Prostate gland (tissue), 2 donors: Measurements from ENCODE around the gene PACSIN3. TPM values are rescaled to one million over a fixed set of nuclear protein-coding genes. Genes with fewer than 3 reads are reported as not detected.

Experiments
- DNase-seq: peaks from one replicate; pipeline ENCODE4 v3.0.0-alpha.2; 2019; ENCODE audit warnings: low spot score
- H3K27ac ChIP-seq, 2 donors: fragments of 200-600 bp; sonication (generic); 2 replicates each; pipeline ENCODE4 v1.5.1; 2017 to 2019
- H3K27me3 ChIP-seq: fragments of 200-600 bp; sonication (generic); replicated peaks from 2 replicates; pipeline ENCODE4 v1.5.1; 2019; ENCODE audit not compliant: insufficient read depth
- H3K36me3 ChIP-seq, 2 donors: fragments of 200-600 bp; sonication (generic); 1 replicate in 1 of 2; 2 replicates in 1 of 2; pipeline versions ENCODE4 v1.5.1 to v1.8.1; 2017 to 2019
- H3K4me1 ChIP-seq: fragments of 200-600 bp; sonication (generic); replicated peaks from 2 replicates; pipeline ENCODE4 v1.5.1; 2019
- H3K4me3 ChIP-seq, 2 donors: fragments of 200-600 bp; sonication (generic); 2 replicates each; pipeline ENCODE4 v1.5.1; 2017 to 2019
- H3K9me3 ChIP-seq: fragments of 200-600 bp; sonication (generic); 2 replicates; pipeline ENCODE4 v1.5.1; 2017
- POLR2A ChIP-seq: fragments of 450-650 bp; IDR thresholded peaks from one replicate; pipeline ENCODE4 v1.6.1; 2016; ENCODE audit warnings: antibody characterized with exemption, mild to moderate bottlenecking
- POLR2AphosphoS5 ChIP-seq: sonication (generic); formaldehyde crosslinking; IDR thresholded peaks from one replicate; pipeline ENCODE4 v1.6.1; 2017; ENCODE audit warnings: antibody characterized with exemption
- WGBS: methylation state at CpG from one replicate; pipeline ENCODE4 v1.1.5; 2018; 5-methylcytosine and 5-hydroxymethylcytosine counted together
- intact Hi-C: fragments of 100-400 bp; cut with DNase I; formaldehyde crosslinking; loops from one replicate; pipeline ENCODE4 v1.14.2; 2022
- microRNA-seq: library from miRNA; unstranded; fragments of <30 nt; microRNA quantifications from one replicate; pipeline ENCODE4, GENCODE V29; 2016
- small RNA-seq, 2 donors: library from RNA; depleted of rRNA; stranded (forward); fragments of <200 nt; gene quantifications; one replicate each; pipeline ENCODE3, GENCODE V24; 2016
- total RNA-seq, 2 donors: library from RNA; depleted of rRNA; stranded (reverse); fragments of >200 nt; gene quantifications; one replicate each; pipeline ENCODE4 v1.1.0, GENCODE V29; 2016
- TF ChIP-seq, protein P1 (sequence below), 4 experiments: fragments of 200-600 bp in 2 of 4; fragments of 450-650 bp in 2 of 4; sonication (generic) in 2 of 4; IDR thresholded peaks; 1 replicate in 3 of 4; 2 replicates in 1 of 4; pipeline ENCODE4 v1.5.1; 2016 to 2019; ENCODE audit warnings: antibody characterized with exemption in 4 of 4, mild to moderate bottlenecking in 2 of 4, moderate library complexity in 2 of 4

The PACSIN3 gene
- total RNA-seq, 2 donors from 2014 or later, result 38.3 to 92.3 TPM

DNA sequence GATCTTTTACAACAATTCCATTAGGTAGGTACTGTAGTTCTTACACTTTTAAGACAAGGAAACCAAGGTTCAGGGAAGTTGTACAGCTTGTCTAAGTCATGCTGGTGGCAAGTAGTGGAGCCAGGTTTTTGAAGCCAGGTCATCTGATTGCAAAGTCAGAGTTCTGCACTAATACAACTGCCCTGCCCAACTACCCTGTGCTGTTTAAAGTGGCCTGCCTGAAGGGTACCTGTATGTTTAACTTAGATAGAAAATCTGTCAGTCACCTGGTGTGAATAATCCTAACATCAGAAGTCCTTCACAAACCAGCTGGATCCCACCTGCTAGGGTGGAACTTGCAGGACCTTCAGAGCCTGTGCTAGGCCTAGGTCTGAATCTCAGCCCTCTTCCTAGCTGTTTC lies 53.7 kb downstream of the PACSIN3 start:
- DNase-seq, result no peak
- Histone ChIP-seq H3K36me3 (no peaks in the 10 kb centered on the region), H3K4me3 (no peak overlapping the region), H3K27me3 (no peaks in the 10 kb centered on the region), H3K9me3 (no peaks in the 10 kb centered on the region), H3K27ac (no peak overlapping the region), H3K4me1 (no peaks in the 10 kb centered on the region)
- intact Hi-C loops, result no loop called here
- TF ChIP-seq, protein P1, sequence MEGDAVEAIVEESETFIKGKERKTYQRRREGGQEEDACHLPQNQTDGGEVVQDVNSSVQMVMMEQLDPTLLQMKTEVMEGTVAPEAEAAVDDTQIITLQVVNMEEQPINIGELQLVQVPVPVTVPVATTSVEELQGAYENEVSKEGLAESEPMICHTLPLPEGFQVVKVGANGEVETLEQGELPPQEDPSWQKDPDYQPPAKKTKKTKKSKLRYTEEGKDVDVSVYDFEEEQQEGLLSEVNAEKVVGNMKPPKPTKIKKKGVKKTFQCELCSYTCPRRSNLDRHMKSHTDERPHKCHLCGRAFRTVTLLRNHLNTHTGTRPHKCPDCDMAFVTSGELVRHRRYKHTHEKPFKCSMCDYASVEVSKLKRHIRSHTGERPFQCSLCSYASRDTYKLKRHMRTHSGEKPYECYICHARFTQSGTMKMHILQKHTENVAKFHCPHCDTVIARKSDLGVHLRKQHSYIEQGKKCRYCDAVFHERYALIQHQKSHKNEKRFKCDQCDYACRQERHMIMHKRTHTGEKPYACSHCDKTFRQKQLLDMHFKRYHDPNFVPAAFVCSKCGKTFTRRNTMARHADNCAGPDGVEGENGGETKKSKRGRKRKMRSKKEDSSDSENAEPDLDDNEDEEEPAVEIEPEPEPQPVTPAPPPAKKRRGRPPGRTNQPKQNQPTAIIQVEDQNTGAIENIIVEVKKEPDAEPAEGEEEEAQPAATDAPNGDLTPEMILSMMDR (IDR thresholded peaks at IDR 0.05), result no peak
- TF ChIP-seq POLR2AphosphoS5 (no peak), POLR2A (no peak)

DNA sequence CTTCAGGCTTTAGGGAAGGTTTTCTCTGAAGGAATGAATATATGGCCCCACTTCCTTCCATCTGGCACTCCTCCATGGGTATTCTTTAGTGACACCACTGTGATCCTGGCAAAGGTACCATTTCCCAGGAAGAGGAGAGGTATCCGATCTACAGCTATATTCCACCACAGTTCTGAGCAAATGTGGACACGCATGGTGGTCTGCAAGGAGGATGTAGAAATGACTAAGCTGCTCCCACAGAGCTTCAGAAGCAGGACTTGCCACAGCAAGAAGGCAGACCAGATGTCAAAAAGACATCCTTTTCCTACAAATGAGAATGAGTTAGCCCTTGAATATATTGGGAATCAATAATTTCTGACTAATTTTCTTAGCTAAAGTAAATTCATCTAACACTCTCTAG lies 55.1 kb downstream of the PACSIN3 start:
- H3K36me3 ChIP-seq, result no peaks in the 10 kb centered on the region
- intact Hi-C loops, result no loop called here
- no peak overlapping the region for H3K4me3 ChIP-seq
- no peak for DNase-seq
- no peaks in the 10 kb centered on the region for H3K9me3 ChIP-seq
- 94% methylated on average over 2 of the region's 2 CpGs for WGBS
- H3K27me3 ChIP-seq, result no peaks in the 10 kb centered on the region
- no peak for TF ChIP-seq POLR2A
- H3K27ac ChIP-seq, result no peak overlapping the region
- no peaks in the 10 kb centered on the region for H3K4me1 ChIP-seq

DNA sequence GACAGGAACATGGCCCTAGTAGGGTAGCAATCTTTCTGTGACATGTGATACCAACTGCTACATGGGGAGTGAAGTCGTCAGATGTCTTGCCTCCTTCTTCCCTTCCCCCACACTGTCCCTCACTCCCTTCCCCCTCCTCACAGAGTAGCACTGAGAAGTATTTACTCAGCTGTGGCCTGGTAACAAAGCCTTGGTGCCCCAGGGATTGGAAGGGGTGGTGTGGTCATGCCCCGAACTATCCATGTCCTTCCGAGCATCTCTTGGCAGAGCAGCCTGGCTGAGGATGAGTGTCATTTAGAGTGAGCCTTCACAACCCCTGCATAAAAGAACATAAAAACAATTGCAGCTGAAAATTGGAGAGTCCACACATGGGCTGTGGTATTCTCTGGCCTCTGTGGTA lies 55.7 kb downstream of the PACSIN3 start:
- no peak for DNase-seq
- H3K27ac ChIP-seq, result no peak overlapping the region
- no peaks in the 10 kb centered on the region for H3K27me3 ChIP-seq
- no peaks in the 10 kb centered on the region for H3K9me3 ChIP-seq
- TF ChIP-seq, protein P1 (IDR thresholded peaks at IDR 0.05), result no peak
- no peak for TF ChIP-seq POLR2AphosphoS5
- no peak for TF ChIP-seq POLR2A
- 60% methylated on average over 3 of the region's 3 CpGs for WGBS
- H3K36me3 ChIP-seq, result no peaks in the 10 kb centered on the region
- H3K4me1 ChIP-seq, result no peaks in the 10 kb centered on the region
- no peak overlapping the region for H3K4me3 ChIP-seq
- intact Hi-C loops, result no loop called here

Small RNAs within 50 kb of the gene (microRNA-seq; reads per million reads assigned to microRNA genes)
- gene MIR6745, result not detected

Small RNAs within 50 kb of the gene (small RNA-seq; reads per million reads assigned to genes)
- gene MIR6745, result 0 reads per million in 2 donors

Other genes with a start within 250 kb of the PACSIN3 start
- 10 to 100 TPM; 28.5 to 47.0 TPM for gene CSTPP1, start 249.7 kb downstream of the PACSIN3 start, total RNA-seq
- gene ARFGAP2, start 9.6 kb downstream of the PACSIN3 start, total RNA-seq, result 100 to 1,000 TPM; 111 to 146 TPM
- gene DDB2, start 28.5 kb upstream of the PACSIN3 start, total RNA-seq, result 10 to 100 TPM; 27.4 to 41.3 TPM
- 100 to 1,000 TPM in 1 of 2 donors, 10 to 100 TPM in 1; 94.6 to 104 TPM for gene ACP2, start 62.4 kb upstream of the PACSIN3 start, total RNA-seq
- gene NR1H3, start 71.6 kb upstream of the PACSIN3 start, total RNA-seq, result 10 to 100 TPM; 31.8 to 34.2 TPM
- 10 to 100 TPM; 53.6 to 87.3 TPM for gene MADD, start 83.7 kb upstream of the PACSIN3 start, total RNA-seq
- gene MYBPC3, start 166.3 kb upstream of the PACSIN3 start, total RNA-seq, result under 1 TPM in 1 of 2 donors, not detected in 1; 0.91 TPM
- 10 to 100 TPM in 1 of 2 donors, 1 to 10 TPM in 1; 6.8 to 13.4 TPM for gene SPI1, start 192.1 kb upstream of the PACSIN3 start, total RNA-seq
- gene SLC39A13, start 222.2 kb upstream of the PACSIN3 start, total RNA-seq, result 10 to 100 TPM; 53.1 to 93.7 TPM
- 100 to 1,000 TPM in 1 of 2 donors, 10 to 100 TPM in 1; 99.2 to 133 TPM for gene PSMC3, start 240.0 kb upstream of the PACSIN3 start, total RNA-seq